HepG2 (cell line): ENCODE measurements around the gene ABCC3. TPM values are rescaled to one million over a fixed set of nuclear protein-coding genes. Genes with fewer than 3 reads are reported as not detected.

Source experiments
- ARID5B ChIP-seq: IDR thresholded peaks from 2 replicates; pipeline ENCODE4 v1.4.0; 2020; ENCODE audit warnings: mild to moderate bottlenecking, missing genetic modification reagents
- ATF3 ChIP-seq: sonication (generic); formaldehyde crosslinking; IDR thresholded peaks from 2 replicates; pipeline ENCODE4 v1.4.0; 2020; ENCODE audit warnings: missing genetic modification reagents
- BCL3 ChIP-seq: sonication (generic); formaldehyde crosslinking; IDR thresholded peaks from 2 replicates; pipeline ENCODE4 v1.5.1; 2020; ENCODE audit warnings: mild to moderate bottlenecking, missing genetic modification reagents, moderate library complexity
- CSRNP1 ChIP-seq: sonication (generic); formaldehyde crosslinking; IDR thresholded peaks from 2 replicates; pipeline ENCODE4 v1.8.1; 2023; ENCODE audit warnings: mild to moderate bottlenecking, missing genetic modification reagents
- DRAP1 ChIP-seq: IDR thresholded peaks from 2 replicates; pipeline ENCODE4 v1.6.1; 2016; ENCODE audit warnings: missing genetic modification reagents, missing compliant biosample characterization
- FOXA3 ChIP-seq: IDR thresholded peaks from 2 replicates; pipeline ENCODE4 v1.6.1; 2016; ENCODE audit warnings: missing genetic modification reagents, missing compliant biosample characterization
- HIC2 ChIP-seq: sonication (generic); formaldehyde crosslinking; IDR thresholded peaks from 2 replicates; pipeline ENCODE4 v1.9.0; 2022; ENCODE audit warnings: low read depth, missing genetic modification reagents
- NFIB ChIP-seq: sonication (generic); formaldehyde crosslinking; IDR thresholded peaks from 2 replicates; pipeline ENCODE4 v1.9.0; 2021; ENCODE audit warnings: missing genetic modification reagents, mild to moderate bottlenecking, borderline replicate concordance
- SMAD3 ChIP-seq: sonication (generic); formaldehyde crosslinking; IDR thresholded peaks from 2 replicates; pipeline ENCODE4 v1.4.0; 2020; ENCODE audit warnings: missing genetic modification reagents
- TRAFD1 ChIP-seq: sonication (generic); formaldehyde crosslinking; IDR thresholded peaks from 2 replicates; pipeline ENCODE4 v1.5.1; 2020; ENCODE audit warnings: missing genetic modification reagents, mild to moderate bottlenecking, borderline replicate concordance
- ZIK1 ChIP-seq: sonication (generic); formaldehyde crosslinking; IDR thresholded peaks from 2 replicates; pipeline ENCODE4 v1.5.0; 2020; ENCODE audit warnings: mild to moderate bottlenecking, low read depth, missing genetic modification reagents, borderline replicate concordance
- ZNF333 ChIP-seq: sonication (generic); formaldehyde crosslinking; IDR thresholded peaks from 2 replicates; pipeline ENCODE4 v1.4.0; 2020; ENCODE audit warnings: mild to moderate bottlenecking, missing genetic modification reagents, borderline replicate concordance
- ZNF724P ChIP-seq: sonication (generic); formaldehyde crosslinking; IDR thresholded peaks from 2 replicates; pipeline ENCODE4 v1.8.0; 2022; ENCODE audit warnings: missing genetic modification reagents, borderline replicate concordance
- ZNF746 ChIP-seq: sonication (generic); formaldehyde crosslinking; IDR thresholded peaks from 2 replicates; pipeline ENCODE4 v1.8.0; 2022; ENCODE audit warnings: mild to moderate bottlenecking, missing genetic modification reagents
- ZNF768 ChIP-seq: sonication (generic); formaldehyde crosslinking; IDR thresholded peaks from 2 replicates; pipeline ENCODE4 v1.4.0; 2020; ENCODE audit warnings: missing genetic modification reagents
- ZNF841 ChIP-seq: sonication (generic); formaldehyde crosslinking; IDR thresholded peaks from 2 replicates; pipeline ENCODE4 v1.8.1; 2023; ENCODE audit warnings: missing genetic modification reagents, borderline replicate concordance
- ZSCAN21 ChIP-seq: sonication (generic); formaldehyde crosslinking; IDR thresholded peaks from 2 replicates; pipeline ENCODE4 v1.8.0; 2022; ENCODE audit warnings: mild to moderate bottlenecking, missing genetic modification reagents, moderate library complexity, borderline replicate concordance
- polyA plus RNA-seq, 8 experiments: library from polyadenylated mRNA; depleted of rRNA in 3 of 8; stranded (reverse) in 7 of 8; unstranded in 1 of 8; fragments of >200 nt; fragmentation: Illumina TruSeq in 4 of 8; extraction: Trizol in 4 of 8; gene quantifications; 2 replicates each; pipeline versions ENCODE4 v1.2.1 to v1.2.3, GENCODE V29; 2011 to 2016; ENCODE audit warnings: low read depth in 4 of 8, missing spikeins in 1 of 8, mixed read lengths in 1 of 8; ENCODE audit not compliant: insufficient read depth in 1 of 8
- total RNA-seq, 5 experiments: library from RNA; depleted of rRNA; stranded (reverse); fragments of >200 nt; fragmentation: Illumina TruSeq; extraction: Trizol; gene quantifications; 2 replicates each; pipeline ENCODE4 v1.2.3, GENCODE V29; 2016; ENCODE audit warnings: low read depth in 1 of 5

The ABCC3 gene
- total and polyA plus RNA-seq, 2 of the 13 experiments (the other 11 are each of a cell fraction or from before 2014, with no cell fraction given): 25.2 to 50.7 TPM

- TF ChIP-seq ZIK1 (CRISPR knock-in tag) (0 out of 2 replicates have a peak, but pooled peaks have one; percentile 21), TRAFD1 (CRISPR knock-in tag) (no peak), NFIB (CRISPR knock-in tag) (no peak), ZNF841 (CRISPR knock-in tag) (no peak), ATF3 (0 out of 2 replicates have a peak, but pooled peaks have one; percentile 51), SMAD3 (CRISPR knock-in tag) (peak; percentile 45; the same call in 1 of the 2 replicates), DRAP1 (CRISPR knock-in tag) (peak; percentile 50; the same call in 1 of the 2 replicates), ZNF746 (no peak), ZNF724P (0 out of 2 replicates have a peak, but pooled peaks have one; percentile 29), ZSCAN21 (CRISPR knock-in tag) (no peak), FOXA3 (peak; percentile 80), BCL3 (CRISPR knock-in tag) (0 out of 2 replicates have a peak, but pooled peaks have one; percentile 24), HIC2 (CRISPR knock-in tag) (peak; percentile 76), CSRNP1 (peak; percentile 63; the same call in 1 of the 2 replicates), ZNF768 (CRISPR knock-in tag) (no peak; the same call in 1 of the 2 replicates), ARID5B (CRISPR knock-in tag) (peak; percentile 76), ZNF333 (CRISPR knock-in tag) (0 out of 2 replicates have a peak, but pooled peaks have one; percentile 6)
Observed at GRCh38 chr17:50661795-50662391, 27.2 kb downstream of the ABCC3 start (continued).
